Ishikawa (cell line): ENCODE data around the gene OR2D3.

Source experiments
- FOXM1 ChIP-seq: IDR thresholded peaks from 2 replicates; pipeline ENCODE4 v1.6.1; 2012; ENCODE audit warnings: low read depth, borderline replicate concordance
- NFIC ChIP-seq: IDR thresholded peaks from 2 replicates; pipeline ENCODE4 v1.6.1; 2012
- RAD21 ChIP-seq: IDR thresholded peaks from 2 replicates; pipeline ENCODE4 v1.6.1; 2012; ENCODE audit warnings: low read depth
- TEAD4 ChIP-seq: IDR thresholded peaks from 2 replicates; pipeline ENCODE4 v1.6.1; 2012
- YY1 ChIP-seq: IDR thresholded peaks from 2 replicates; pipeline ENCODE4 v1.6.1; 2012; ENCODE audit warnings: low read depth
- ZBTB7A ChIP-seq: IDR thresholded peaks from 2 replicates; pipeline ENCODE4 v1.6.1; 2012; ENCODE audit warnings: low read depth
- TF ChIP-seq, protein P1 (sequence below): IDR thresholded peaks from 2 replicates; pipeline ENCODE4 v1.6.1; 2012

DNA sequence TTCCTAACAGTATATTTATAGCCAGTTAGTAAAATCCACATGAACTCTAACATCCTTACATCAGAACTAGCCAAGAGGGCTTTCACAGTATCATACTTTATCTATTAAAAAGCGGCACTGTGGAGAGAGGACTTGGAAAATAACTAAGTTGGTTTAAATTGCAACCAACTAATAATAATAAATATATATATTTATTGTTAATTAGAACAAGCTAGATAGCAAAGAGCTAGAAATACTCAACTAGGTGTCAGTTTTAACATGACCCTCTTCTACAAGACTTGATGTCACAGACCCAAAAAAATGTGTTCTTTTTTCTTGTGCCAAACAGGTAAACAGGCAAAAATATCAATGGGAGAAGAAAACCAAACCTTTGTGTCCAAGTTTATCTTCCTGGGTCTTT, at the start of gene OR2D3:
- TF ChIP-seq FOXM1: no peak
- TF ChIP-seq RAD21: no peak
- no peak for TF ChIP-seq TEAD4
- no peak for TF ChIP-seq NFIC
- no peak for TF ChIP-seq YY1
- TF ChIP-seq, protein P1, sequence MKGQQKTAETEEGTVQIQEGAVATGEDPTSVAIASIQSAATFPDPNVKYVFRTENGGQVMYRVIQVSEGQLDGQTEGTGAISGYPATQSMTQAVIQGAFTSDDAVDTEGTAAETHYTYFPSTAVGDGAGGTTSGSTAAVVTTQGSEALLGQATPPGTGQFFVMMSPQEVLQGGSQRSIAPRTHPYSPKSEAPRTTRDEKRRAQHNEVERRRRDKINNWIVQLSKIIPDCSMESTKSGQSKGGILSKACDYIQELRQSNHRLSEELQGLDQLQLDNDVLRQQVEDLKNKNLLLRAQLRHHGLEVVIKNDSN: no peak
- no peak for TF ChIP-seq ZBTB7A
